Measurements from ENCODE around the gene CSNK2A1.
A peak's percentile ranks its signal among the peaks of the same experiment; 100 is the strongest.
"Not testable (repeated sequence)": the region's sequence is repeated elsewhere in the genome, so short reads cannot be mapped to it uniquely, and the experiment has no call there.

Gene CSNK2A1

GRCh38 chr20:480044-480443, 63.5 kb downstream of the CSNK2A1 start:
- no peak for DNase-seq

- DNase-seq, result no peak
Observed at GRCh38 chr20:479487-479886, 64.1 kb downstream of the CSNK2A1 start.

- peak; percentile 3 for DNase-seq
Observed at GRCh38 chr20:478949-479429, 64.6 kb downstream of the CSNK2A1 start.

GRCh38 chr20:478010-478948, 65.3 kb downstream of the CSNK2A1 start:
- no peak for DNase-seq

- DNase-seq, result not testable (repeated sequence)
Observed at GRCh38 chr20:476561-477249, 66.9 kb downstream of the CSNK2A1 start.

GRCh38 chr20:475463-476357, 67.9 kb downstream of the CSNK2A1 start:
- DNase-seq, result no peak

- DNase-seq, result no peak
Observed at GRCh38 chr20:474581-474980, 69.0 kb downstream of the CSNK2A1 start.

GRCh38 chr20:472889-473292, 70.7 kb downstream of the CSNK2A1 start:
- no peak for DNase-seq

GRCh38 chr20:472137-472846, 71.3 kb downstream of the CSNK2A1 start:
- DNase-seq, result no peak

- DNase-seq, result no peak
Observed at GRCh38 chr20:469746-470490, 73.7 kb downstream of the CSNK2A1 start.

- no peak for DNase-seq
Observed at GRCh38 chr20:467755-468154, 75.8 kb downstream of the CSNK2A1 start.

- peak; percentile 61 for DNase-seq
Observed at GRCh38 chr20:462199-462991, 81.2 kb downstream of the CSNK2A1 start, which contains the start of gene TBC1D20. TSS of gene TBC1D20 (minus strand) at chr20:462533. CDS start at chr20:462405, 128 bp downstream.

- DNase-seq, result no peak
Observed at GRCh38 chr20:461254-462198, 82.1 kb downstream of the CSNK2A1 start.

GRCh38 chr20:460707-461106, 82.9 kb downstream of the CSNK2A1 start:
- no peak for DNase-seq

- DNase-seq, result no peak
Observed at GRCh38 chr20:460180-460579, 83.4 kb downstream of the CSNK2A1 start.

- no peak for DNase-seq
Observed at GRCh38 chr20:458776-459175, 84.8 kb downstream of the CSNK2A1 start.

- no peak for DNase-seq
Observed at GRCh38 chr20:454951-455350, 88.6 kb downstream of the CSNK2A1 start.

- DNase-seq, result not testable (repeated sequence)
Observed at GRCh38 chr20:452021-452420, 91.6 kb downstream of the CSNK2A1 start.

Data from NCI-H226 (cell line).